ENCODE measurements around the gene OTUD6A. TPM values are rescaled to one million over a fixed set of nuclear protein-coding genes. Genes with fewer than 3 reads are reported as not detected.

The OTUD6A gene
- total RNA-seq, 1 donor from 2014 or later = not detected

GRCh38 chrX:70032792-70033191 is 29.5 kb upstream of the OTUD6A start:
- Mint-ChIP-seq H3K4me1 (no peaks in the 10 kb centered on the region), H3K27me3 (ENCODE audit: low read depth) (no peaks in the 10 kb centered on the region), H3K36me3 (no peaks in the 10 kb centered on the region), H3K4me3 (no peak overlapping the region), H3K9me3 (peaks cover 16% of the 10 kb centered on the region), H3K27ac (no peak overlapping the region)
- no peak for TF ChIP-seq CTCF (IDR thresholded peaks at IDR 0.05; ENCODE audit: unreplicated experiment)
- DNase-seq (ENCODE audit: low spot score in 2 of 2, unreplicated experiment in 2 of 2) = no peak

GRCh38 chrX:70033348-70034051 is 28.8 kb upstream of the OTUD6A start:
- Mint-ChIP-seq H3K9me3 (peaks cover 16% of the 10 kb centered on the region), H3K36me3 (no peaks in the 10 kb centered on the region), H3K27me3 (ENCODE audit: low read depth) (no peaks in the 10 kb centered on the region), H3K27ac (no peak overlapping the region), H3K4me3 (no peak overlapping the region), H3K4me1 (no peaks in the 10 kb centered on the region)
- peak; percentile 38 for TF ChIP-seq CTCF (IDR thresholded peaks at IDR 0.05; ENCODE audit: unreplicated experiment)
- DNase-seq (ENCODE audit: low spot score in 2 of 2, unreplicated experiment in 2 of 2) = no peak

GRCh38 chrX:70034646-70035045 is 27.6 kb upstream of the OTUD6A start:
- no peak overlapping the region for H3K4me3 Mint-ChIP-seq
- no peaks in the 10 kb centered on the region for H3K36me3 Mint-ChIP-seq
- H3K4me1 Mint-ChIP-seq = no peaks in the 10 kb centered on the region
- no peak for TF ChIP-seq CTCF (IDR thresholded peaks at IDR 0.05; ENCODE audit: unreplicated experiment)
- no peaks in the 10 kb centered on the region for H3K27me3 Mint-ChIP-seq (ENCODE audit: low read depth)
- DNase-seq (ENCODE audit: low spot score in 2 of 2, unreplicated experiment in 2 of 2) = no peak
- no peak overlapping the region for H3K27ac Mint-ChIP-seq
- peaks cover 16% of the 10 kb centered on the region for H3K9me3 Mint-ChIP-seq

GRCh38 chrX:70038515-70038914 is 23.7 kb upstream of the OTUD6A start:
- no peak overlapping the region for H3K27ac Mint-ChIP-seq
- H3K36me3 Mint-ChIP-seq = no peaks in the 10 kb centered on the region
- no peak for TF ChIP-seq CTCF (IDR thresholded peaks at IDR 0.05; ENCODE audit: unreplicated experiment)
- no peaks in the 10 kb centered on the region for H3K27me3 Mint-ChIP-seq (ENCODE audit: low read depth)
- H3K4me1 Mint-ChIP-seq = no peaks in the 10 kb centered on the region
- DNase-seq (ENCODE audit: low spot score in 2 of 2, unreplicated experiment in 2 of 2) = no peak
- peaks cover 12% of the 10 kb centered on the region for H3K9me3 Mint-ChIP-seq
- no peak overlapping the region for H3K4me3 Mint-ChIP-seq

- no peak for DNase-seq (ENCODE audit: low spot score in 2 of 2, unreplicated experiment in 2 of 2)
- no peak for TF ChIP-seq CTCF (IDR thresholded peaks at IDR 0.05; ENCODE audit: unreplicated experiment)
- no peaks in the 10 kb centered on the region for H3K27me3 Mint-ChIP-seq (ENCODE audit: low read depth)
- H3K27ac Mint-ChIP-seq = no peak overlapping the region
- no peak overlapping the region for H3K4me3 Mint-ChIP-seq
- peaks cover 11% of the 10 kb centered on the region for H3K9me3 Mint-ChIP-seq
- no peaks in the 10 kb centered on the region for H3K4me1 Mint-ChIP-seq
- H3K36me3 Mint-ChIP-seq = no peaks in the 10 kb centered on the region
These were observed 23.3 kb upstream of the OTUD6A start for GRCh38 chrX:70038951-70039350.
